ENCODE results near the gene FUT4.

DNA sequence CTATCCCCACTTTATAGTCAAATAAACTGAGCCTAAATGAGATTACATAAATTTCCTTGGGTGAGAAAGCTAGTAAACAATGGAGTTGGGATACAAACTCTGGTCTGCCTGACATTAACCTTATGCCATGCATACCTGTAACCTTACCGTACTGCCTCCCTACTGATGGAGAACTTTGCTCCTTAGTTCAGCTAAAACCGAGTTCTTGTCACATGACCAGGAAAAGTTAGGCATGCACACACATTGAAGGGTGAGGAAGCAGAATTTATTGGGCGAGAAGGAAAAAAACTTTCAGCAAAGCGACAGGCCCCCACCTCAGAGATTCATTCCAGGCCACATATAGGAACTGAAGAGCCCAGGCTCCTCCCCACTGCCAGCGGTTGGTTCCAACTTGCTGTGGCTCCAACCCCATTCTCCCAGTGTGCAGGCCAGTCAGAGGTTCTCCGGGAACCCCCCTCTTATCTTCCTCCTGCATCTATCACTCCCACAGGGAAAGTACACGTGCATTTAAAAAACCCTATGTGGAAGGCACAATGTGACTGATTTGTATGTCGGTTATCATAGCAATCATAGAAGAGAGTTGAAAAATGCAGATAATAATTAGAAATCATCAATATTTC is 20.2 kb downstream of the FUT4 start:
- TF ChIP-seq, protein P1, sequence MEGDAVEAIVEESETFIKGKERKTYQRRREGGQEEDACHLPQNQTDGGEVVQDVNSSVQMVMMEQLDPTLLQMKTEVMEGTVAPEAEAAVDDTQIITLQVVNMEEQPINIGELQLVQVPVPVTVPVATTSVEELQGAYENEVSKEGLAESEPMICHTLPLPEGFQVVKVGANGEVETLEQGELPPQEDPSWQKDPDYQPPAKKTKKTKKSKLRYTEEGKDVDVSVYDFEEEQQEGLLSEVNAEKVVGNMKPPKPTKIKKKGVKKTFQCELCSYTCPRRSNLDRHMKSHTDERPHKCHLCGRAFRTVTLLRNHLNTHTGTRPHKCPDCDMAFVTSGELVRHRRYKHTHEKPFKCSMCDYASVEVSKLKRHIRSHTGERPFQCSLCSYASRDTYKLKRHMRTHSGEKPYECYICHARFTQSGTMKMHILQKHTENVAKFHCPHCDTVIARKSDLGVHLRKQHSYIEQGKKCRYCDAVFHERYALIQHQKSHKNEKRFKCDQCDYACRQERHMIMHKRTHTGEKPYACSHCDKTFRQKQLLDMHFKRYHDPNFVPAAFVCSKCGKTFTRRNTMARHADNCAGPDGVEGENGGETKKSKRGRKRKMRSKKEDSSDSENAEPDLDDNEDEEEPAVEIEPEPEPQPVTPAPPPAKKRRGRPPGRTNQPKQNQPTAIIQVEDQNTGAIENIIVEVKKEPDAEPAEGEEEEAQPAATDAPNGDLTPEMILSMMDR (IDR thresholded peaks at IDR 0.05; ENCODE audit: borderline replicate concordance, extremely low read depth, low read length, poor library complexity, severe bottlenecking): no peak
- TF ChIP-seq EZH2 (IDR thresholded peaks at IDR 0.05; ENCODE audit: borderline replicate concordance, low read depth, low read length, severe bottlenecking): no peak

Data from DND-41 (cell line).